Measurements from ENCODE around the gene EGR4.

EGR4 gene

GRCh38 chr2:73293534-73294171 is at the start of gene EGR4:
TSS of gene EGR4 (minus strand) at chr2:73293548. CDS start at chr2:73293317, 231 bp downstream.
- peak; percentile 83 for DNase-seq

- DNase-seq = no peak
These were observed 47.7 kb upstream of the EGR4 start for GRCh38 chr2:73341039-73341438.

- DNase-seq = no peak
These were observed 45.9 kb upstream of the EGR4 start for GRCh38 chr2:73339201-73339600.

- no peak for DNase-seq
These were observed 44.5 kb upstream of the EGR4 start for GRCh38 chr2:73337828-73338227.

GRCh38 chr2:73334620-73335019 is 41.3 kb upstream of the EGR4 start:
- no peak for DNase-seq

- no peak for DNase-seq
These were observed 40.7 kb upstream of the EGR4 start for GRCh38 chr2:73334045-73334444.

GRCh38 chr2:73333564-73333963 is 40.2 kb upstream of the EGR4 start:
- no peak for DNase-seq

GRCh38 chr2:73324126-73324725 is 30.9 kb upstream of the EGR4 start:
- DNase-seq = no peak

- peak; percentile 7 for DNase-seq
These were observed 30.2 kb upstream of the EGR4 start for GRCh38 chr2:73323551-73323950.

GRCh38 chr2:73314441-73314840 is 21.1 kb upstream of the EGR4 start:
- no peak for DNase-seq

GRCh38 chr2:73307720-73308119 is 14.4 kb upstream of the EGR4 start:
- DNase-seq = no peak

GRCh38 chr2:73301636-73302035 is 8.3 kb upstream of the EGR4 start:
- DNase-seq = no peak

- DNase-seq = no peak
These were observed 7.6 kb upstream of the EGR4 start for GRCh38 chr2:73300926-73301325.

- DNase-seq = no peak
These were observed 4.2 kb upstream of the EGR4 start for GRCh38 chr2:73297586-73297985.

GRCh38 chr2:73297151-73297559 is 3.8 kb upstream of the EGR4 start:
- peak; percentile 37 for DNase-seq

- no peak for DNase-seq
These were observed 2.5 kb upstream of the EGR4 start for GRCh38 chr2:73295751-73296400.

GRCh38 chr2:73294239-73294638 is 891 bp upstream of the EGR4 start:
- DNase-seq = no peak

- peak; percentile 19 for DNase-seq
These were observed 328 bp downstream of the EGR4 start for GRCh38 chr2:73292906-73293533.

- DNase-seq = peak; percentile 13
These were observed 937 bp downstream of the EGR4 start for GRCh38 chr2:73292316-73292905.

GRCh38 chr2:73291461-73292315 is 1.7 kb downstream of the EGR4 start:
- DNase-seq = peak; percentile 71

GRCh38 chr2:73291093-73291460 is 2.3 kb downstream of the EGR4 start:
- DNase-seq = peak; percentile 63

- peak; percentile 82 for DNase-seq
These were observed 3.1 kb downstream of the EGR4 start for GRCh38 chr2:73290049-73290839.

Data from NCI-H82 (cell line).